CD4-positive, alpha-beta T cell (primary cell): ENCODE measurements around the gene ARHGAP26. TPM values are rescaled to one million over a fixed set of nuclear protein-coding genes. Genes with fewer than 3 reads are reported as not detected.

ENCODE experiments used
- ATAC-seq: fragments of 200-7000 bp; cut with Tn5 transposase; one replicate; pipeline ENCODE4 v1.10.0; 2022; ENCODE audit warnings: mild to moderate bottlenecking; ENCODE audit not compliant: poor library complexity
- CTCF ChIA-PET: fragments of 350-600 bp; sonication (Branson Sonifier 250); formaldehyde crosslinking; loops from one replicate; lab custom pipeline; 2021; ENCODE audit warnings: antibody characterized with exemption, inconsistent platforms; lab: Charles Lee
- POLR2A ChIA-PET: fragments of 350-600 bp; sonication (Branson Sonifier 250); formaldehyde crosslinking; loops from one replicate; lab custom pipeline; 2021; ENCODE audit warnings: antibody characterized with exemption, inconsistent platforms; lab: Charles Lee
- DNase-seq, 14 experiments: peaks; one replicate each; pipeline ENCODE4 v3.0.0-alpha.2; 2013 to 2020; ENCODE audit warnings: mixed read lengths in 2 of 14
- H3K27ac ChIP-seq, 2 donors: one replicate each; pipeline versions ENCODE4 v1.5.1 to v1.7.0; 2013; ENCODE audit warnings: low read length in 2 of 2, low read depth in 1 of 2, mild to moderate bottlenecking in 1 of 2
- H3K27me3 ChIP-seq, 2 experiments: 1 replicate in 1 of 2; 2 replicates in 1 of 2; pipeline versions ENCODE4 v1.6.1 to v1.7.0; 2013; ENCODE audit warnings: low read length in 2 of 2, control low read depth in 1 of 2, mild to moderate bottlenecking in 1 of 2, moderate library complexity in 1 of 2; ENCODE audit not compliant: insufficient read depth in 2 of 2, control insufficient read depth in 1 of 2
- H3K36me3 ChIP-seq: one replicate; pipeline ENCODE4 v1.6.1; 2013; ENCODE audit warnings: low read length, control low read depth; ENCODE audit not compliant: insufficient read depth
- H3K4me1 ChIP-seq: one replicate; pipeline ENCODE4 v1.6.1; 2013; ENCODE audit warnings: low read length, control low read depth; ENCODE audit not compliant: insufficient read depth
- H3K4me3 ChIP-seq: one replicate; pipeline ENCODE4 v1.5.1; 2013; ENCODE audit warnings: mild to moderate bottlenecking, low read length, moderate library complexity
- H3K9me3 ChIP-seq, 2 experiments: 1 replicate in 1 of 2; 2 replicates in 1 of 2; pipeline versions ENCODE4 v1.6.1 to v1.7.0; 2013; ENCODE audit warnings: low read length in 2 of 2, mild to moderate bottlenecking in 2 of 2, control low read depth in 1 of 2, moderate library complexity in 1 of 2; ENCODE audit not compliant: control insufficient read depth in 1 of 2, insufficient read depth in 1 of 2
- H3K27ac Mint-ChIP-seq: one replicate; pipeline ENCODE4 v1.8.0; 2020; ENCODE audit warnings: mixed read lengths
- H3K27me3 Mint-ChIP-seq: one replicate; pipeline ENCODE4 v1.8.0; 2021; ENCODE audit warnings: mixed read lengths
- H3K36me3 Mint-ChIP-seq: one replicate; pipeline ENCODE4 v1.8.0; 2021; ENCODE audit warnings: low read depth, mixed read lengths
- H3K4me1 Mint-ChIP-seq: one replicate; pipeline ENCODE4 v1.8.0; 2021; ENCODE audit warnings: low read depth, mixed read lengths
- H3K4me3 Mint-ChIP-seq: one replicate; pipeline ENCODE4 v1.8.0; 2020; ENCODE audit warnings: mild to moderate bottlenecking, mixed read lengths
- H3K9me3 Mint-ChIP-seq: one replicate; pipeline ENCODE4 v1.8.0; 2020; ENCODE audit warnings: mixed read lengths
- intact Hi-C, 2 experiments: fragments of 100-400 bp; cut with DNase I in 1 of 2; cut with micrococcal nuclease in 1 of 2; formaldehyde crosslinking; loops; one replicate each; pipeline versions ENCODE4 v1.15.1 to v1.9.0; 2023 to 2025; cut with DNase I, micrococcal nuclease
- total RNA-seq, 174 experiments: library from RNA in 2 of 174; stranded (reverse) in 2 of 174; gene quantifications; one replicate each; pipeline ENCODE4 v1.2.3 and lab custom pipeline; 2021 to 2026
- TF ChIP-seq, protein P1 (sequence below): fragments of 200-600 bp; IDR thresholded peaks from one replicate; pipeline ENCODE4 v1.8.0; 2022; ENCODE audit warnings: antibody characterized with exemption, mild to moderate bottlenecking

The ARHGAP26 gene
- total RNA-seq, 2 experiments from 2014 or later, result 24.9 to 27.3 TPM

- Histone ChIP-seq H3K4me1 (peaks cover 45% of the 10 kb centered on the region), H3K4me3 (no peak overlapping the region), H3K36me3 (no peaks in the 10 kb centered on the region), H3K9me3 (no peaks in the 10 kb centered on the region), H3K27me3 (no peaks in the 10 kb centered on the region), H3K27ac (peak overlapping the region in 1 of 2 donors; percentile 87)
- Mint-ChIP-seq H3K4me1 (peaks cover 66% of the 10 kb centered on the region), H3K9me3 (no peaks in the 10 kb centered on the region), H3K27ac (peak overlapping the region; percentile 91), H3K36me3 (no peaks in the 10 kb centered on the region), H3K27me3 (no peaks in the 10 kb centered on the region), H3K4me3 (peak overlapping the region; percentile 13)
- TF ChIP-seq, protein P1, sequence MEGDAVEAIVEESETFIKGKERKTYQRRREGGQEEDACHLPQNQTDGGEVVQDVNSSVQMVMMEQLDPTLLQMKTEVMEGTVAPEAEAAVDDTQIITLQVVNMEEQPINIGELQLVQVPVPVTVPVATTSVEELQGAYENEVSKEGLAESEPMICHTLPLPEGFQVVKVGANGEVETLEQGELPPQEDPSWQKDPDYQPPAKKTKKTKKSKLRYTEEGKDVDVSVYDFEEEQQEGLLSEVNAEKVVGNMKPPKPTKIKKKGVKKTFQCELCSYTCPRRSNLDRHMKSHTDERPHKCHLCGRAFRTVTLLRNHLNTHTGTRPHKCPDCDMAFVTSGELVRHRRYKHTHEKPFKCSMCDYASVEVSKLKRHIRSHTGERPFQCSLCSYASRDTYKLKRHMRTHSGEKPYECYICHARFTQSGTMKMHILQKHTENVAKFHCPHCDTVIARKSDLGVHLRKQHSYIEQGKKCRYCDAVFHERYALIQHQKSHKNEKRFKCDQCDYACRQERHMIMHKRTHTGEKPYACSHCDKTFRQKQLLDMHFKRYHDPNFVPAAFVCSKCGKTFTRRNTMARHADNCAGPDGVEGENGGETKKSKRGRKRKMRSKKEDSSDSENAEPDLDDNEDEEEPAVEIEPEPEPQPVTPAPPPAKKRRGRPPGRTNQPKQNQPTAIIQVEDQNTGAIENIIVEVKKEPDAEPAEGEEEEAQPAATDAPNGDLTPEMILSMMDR, result no peak
- DNase-seq, result peak in 1 of 14 experiments; percentile 32
- ChIA-PET POLR2A (interaction anchor here (2.7 to 4.2 kb wide), 2 partner anchors 400 to 1183 kb away, joined by 19 to 98 read pairs; partner anchors contain the start of gene NR3C1), CTCF (interaction anchor here (1.1 to 3.9 kb wide), 2 partner anchors 25 to 400 kb away, joined by 3 to 28 read pairs; partner anchors contain the start of gene NR3C1)
- intact Hi-C loops, result loop anchor here (5.0 to 10.0 kb wide), 4 partner anchors 80 to 1188 kb away; no protein-coding TSS in a partner anchor
- ATAC-seq, result no peak
Measured at GRCh38 chr5:143004361-143005145, 234.4 kb downstream of the ARHGAP26 start.

GRCh38 chr5:143006501-143006900, 236.3 kb downstream of the ARHGAP26 start:
- H3K4me1 ChIP-seq, result peaks cover 44% of the 10 kb centered on the region
- no peak overlapping the region for H3K27ac ChIP-seq
- CTCF ChIA-PET, result interaction anchor here (1.1 kb wide), 1 partner anchor 293 kb away, joined by 3 read pairs; no protein-coding TSS in a partner anchor

GRCh38 chr5:143008032-143008431, 237.9 kb downstream of the ARHGAP26 start:
- Mint-ChIP-seq H3K9me3 (no peaks in the 10 kb centered on the region), H3K4me3 (peak overlapping the region; percentile 11), H3K4me1 (peaks cover 50% of the 10 kb centered on the region), H3K27me3 (no peaks in the 10 kb centered on the region), H3K36me3 (no peaks in the 10 kb centered on the region), H3K27ac (peak overlapping the region; percentile 82)
- DNase-seq, result no peak
- POLR2A ChIA-PET, result no interaction called here
- H3K36me3 ChIP-seq, result no peaks in the 10 kb centered on the region
- H3K9me3 ChIP-seq, result no peaks in the 10 kb centered on the region
- no peaks in the 10 kb centered on the region for H3K27me3 ChIP-seq
- ATAC-seq, result no peak
- TF ChIP-seq, protein P1, result no peak
- H3K27ac ChIP-seq, result peak overlapping the region in 1 of 2 donors; percentile 60
- H3K4me3 ChIP-seq, result no peak overlapping the region
- intact Hi-C loops, result loop anchor here (10.0 kb wide), 2 partner anchors 83 to 243 kb away; no protein-coding TSS in a partner anchor
- peaks cover 35% of the 10 kb centered on the region for H3K4me1 ChIP-seq
- CTCF ChIA-PET, result interaction anchor here (0.8 to 1.9 kb wide), 5 partner anchors 111 to 402 kb away, joined by 3 to 6 read pairs (median 4); no protein-coding TSS in a partner anchor

More at GRCh38 chr5:143006501-143006900, 236.3 kb downstream of the ARHGAP26 start:
- no peak overlapping the region for H3K4me3 ChIP-seq
- H3K4me1 Mint-ChIP-seq, result peaks cover 65% of the 10 kb centered on the region
- no peaks in the 10 kb centered on the region for H3K27me3 ChIP-seq
- H3K9me3 Mint-ChIP-seq, result no peaks in the 10 kb centered on the region
- no peak overlapping the region for H3K4me3 Mint-ChIP-seq
- no peak for DNase-seq
- H3K36me3 Mint-ChIP-seq, result no peaks in the 10 kb centered on the region
- no peak for ATAC-seq
- intact Hi-C loops, result loop anchor here (10.0 kb wide), 2 partner anchors 82 to 242 kb away; no protein-coding TSS in a partner anchor
- H3K27me3 Mint-ChIP-seq, result no peaks in the 10 kb centered on the region
- POLR2A ChIA-PET, result interaction anchor here (0.7 kb wide), 1 partner anchor 17 kb away, joined by 3 read pairs; no protein-coding TSS in a partner anchor
- TF ChIP-seq, protein P1, result no peak
- H3K27ac Mint-ChIP-seq, result no peak overlapping the region
- no peaks in the 10 kb centered on the region for H3K9me3 ChIP-seq
- no peaks in the 10 kb centered on the region for H3K36me3 ChIP-seq
